Heart right ventricle (tissue), 16 donors: ENCODE results near the gene CYRIA. TPM values are rescaled to one million over a fixed set of nuclear protein-coding genes. Genes with fewer than 3 reads are reported as not detected.

Source experiments
- ATAC-seq, 8 donors: fragments of 200-7000 bp; cut with Tn5 transposase; one replicate each; pipeline ENCODE4 v1.9.1; 2020; ENCODE audit warnings: mild to moderate bottlenecking in 8 of 8, moderate library complexity in 8 of 8, moderate number of reproducible peaks in 1 of 8
- DNase-seq, 2 donors: peaks; one replicate each; pipeline ENCODE4 v3.0.0-alpha.2; 2020
- H3K27ac ChIP-seq, 10 donors: fragments of 200-600 bp; sonication (generic) in 2 of 10; one replicate each; pipeline versions ENCODE4 v1.5.0 to v1.8.0; 2020 to 2022; ENCODE audit warnings: mild to moderate bottlenecking in 3 of 10
- H3K27me3 ChIP-seq, 7 donors: fragments of 200-600 bp; one replicate each; pipeline ENCODE4 v1.8.0; 2021 to 2022; ENCODE audit warnings: mild to moderate bottlenecking in 2 of 7
- H3K36me3 ChIP-seq, 9 donors: fragments of 200-600 bp; sonication (generic) in 1 of 9; one replicate each; pipeline versions ENCODE4 v1.5.0 to v1.8.0; 2020 to 2022; ENCODE audit warnings: mild to moderate bottlenecking in 2 of 9
- H3K4me1 ChIP-seq, 9 donors: fragments of 200-600 bp; sonication (generic) in 1 of 9; one replicate each; pipeline versions ENCODE4 v1.5.0 to v1.8.0; 2020 to 2022; ENCODE audit warnings: mild to moderate bottlenecking in 4 of 9
- H3K4me3 ChIP-seq, 10 donors: fragments of 200-600 bp; sonication (generic) in 2 of 10; one replicate each; pipeline versions ENCODE4 v1.5.0 to v1.8.0; 2020 to 2022; ENCODE audit warnings: mild to moderate bottlenecking in 7 of 10, moderate library complexity in 2 of 10
- H3K9me3 ChIP-seq, 11 donors: fragments of 200-600 bp in 10 of 11; sonication (generic) in 2 of 11; one replicate each; pipeline versions ENCODE4 v1.5.0 to v1.8.0; 2013 to 2022; ENCODE audit warnings: mild to moderate bottlenecking in 2 of 11, control low read depth in 1 of 11, moderate library complexity in 1 of 11
- CTCF ChIP-seq, 9 donors: fragments of 200-600 bp; sonication (generic) in 2 of 9; IDR thresholded peaks; one replicate each; pipeline versions ENCODE4 v1.5.0 to v1.8.0; 2021 to 2022; ENCODE audit warnings: antibody characterized with exemption in 9 of 9, mild to moderate bottlenecking in 5 of 9, moderate library complexity in 1 of 9
- WGBS, 2 donors: extraction: QIAGEN DNeasy Blood & Tissue Kit; methylation state at CpG; one replicate each; pipeline ENCODE4 v1.1.7; 2013; ENCODE audit warnings: inconsistent platforms in 1 of 2; 5-methylcytosine and 5-hydroxymethylcytosine counted together
- intact Hi-C, 10 donors: fragments of 100-400 bp; cut with DNase I; formaldehyde crosslinking; loops; one replicate each; pipeline versions ENCODE4 v1.11.1 to v1.14.2; 2022
- polyA plus RNA-seq, 2 donors: library from polyadenylated mRNA; stranded (reverse); fragments of 200-250 nt; gene quantifications; one replicate each; pipeline ENCODE4 v1.2.3, GENCODE V29; 2013
- total RNA-seq, 10 donors: library from RNA; stranded (reverse); fragmentation: NEBNext Ultra II Directional in 3 of 10; extraction: Animal tissue kit (Norgen Biotek cat#: 25700) in 3 of 10; gene quantifications; one replicate each; pipeline versions ENCODE4 v1.2.1 to v1.2.4, GENCODE V29; 2021 to 2023
- donor health status: Arrhythmogenic right ventricular cardiomyopathy.
- donor health status: ischemic (EF 13 %, LVEDD 7.1; RV severe dilation, severe dysfunction).
- donor health status: healthy with polysubstance abuse.
- donor health status: DM: no; HTN: yes; CAD: no.
- donor health status: DM: no; HTN: no; CAD: no.
- donor health status: ischemic (EF 25% LVEDD 6.9; RV normal size, moderate dysfunction).
- donor health status: ischemic (EF 25% LVEDD 5.7; RV mildly dilated, moderate dysfunction).
- donor health status: healthy.
- donor health status: DM: yes; HTN: yes; CAD: no.
- donor health status: Ischemic cardiomyopathy.
- donor health status: ischemic (EF 35%, LVEDD 5.7; RV mildly dilated, moderate dysfunction).
- donor health status: nonischemic (EF 11% LVEDD 7.7; RV severe dilation, severe dysfunction).
- donor health status: DM: yes; HTN: yes; CAD: no.
- donor health status: PGD.
- donor health status: ischemic (EF 29% LVEDD 5.4; RV normal size, mild dysfunction).
- donor health status: nonischemic (EF 23%, LVEDD 6.1; RV moderate dilation, normal function).

CYRIA gene
- total and polyA plus RNA-seq, 12 donors: 1.2 to 10.6 (median 3.1) TPM

- Histone ChIP-seq H3K4me3 (no peak overlapping the region), H3K4me1 (peaks cover 0 to 81% (median 32%) of the 10 kb centered on the region in 9 donors), H3K27me3 (no peaks in the 10 kb centered on the region), H3K27ac (no peak overlapping the region), H3K9me3 (no peaks in the 10 kb centered on the region), H3K36me3 (peaks cover 0 to 54% (median 5%) of the 10 kb centered on the region in 9 donors)
- DNase-seq (no peak), ATAC-seq (no peak)
- WGBS, 2 donors: 98 to 100% methylated on average over 2 of the region's 2 CpGs
- intact Hi-C loops: loop anchor here in 1 of 10 donors (5.0 kb wide), 1 partner anchor 47 kb away; the partner anchor contains the start of gene CYRIA
- no peak for TF ChIP-seq CTCF (IDR thresholded peaks at IDR 0.05)
Measured at GRCh38 chr2:16620590-16620989, 45.0 kb downstream of the CYRIA start.

GRCh38 chr2:16619576-16620245, 45.9 kb downstream of the CYRIA start:
- ATAC-seq: no peak
- intact Hi-C loops: loop anchor here in 5 of 10 donors (5.0 kb wide), 5 partner anchors 33 to 1552 kb away; partner anchors contain the start of gene CYRIA (in 1 of the 5)
- DNase-seq: no peak
- no peak overlapping the region for H3K27ac ChIP-seq
- peaks cover 0 to 76% (median 29%) of the 10 kb centered on the region in 9 donors for H3K4me1 ChIP-seq
- TF ChIP-seq CTCF (IDR thresholded peaks at IDR 0.05): no peak
- no peak overlapping the region for H3K4me3 ChIP-seq
- H3K36me3 ChIP-seq: peaks cover 0 to 56% (median 5%) of the 10 kb centered on the region in 9 donors
- no peaks in the 10 kb centered on the region for H3K9me3 ChIP-seq
- WGBS, 2 donors: 96 to 98% methylated on average over 5 of the region's 5 CpGs
- no peaks in the 10 kb centered on the region for H3K27me3 ChIP-seq

- H3K4me1 ChIP-seq: peaks cover 0 to 72% (median 35%) of the 10 kb centered on the region in 9 donors
- H3K36me3 ChIP-seq: peaks cover 0 to 61% (median 0%) of the 10 kb centered on the region in 9 donors
- DNase-seq: no peak
- ATAC-seq: peak in 5 of 8 donors; percentile 16 to 36 (median 21)
- intact Hi-C loops: loop anchor here in 4 of 10 donors (1.0 to 5.0 kb wide), 5 partner anchors 35 to 1550 kb away; no protein-coding TSS in a partner anchor
- H3K4me3 ChIP-seq: no peak overlapping the region
- no peaks in the 10 kb centered on the region for H3K9me3 ChIP-seq
- no peaks in the 10 kb centered on the region for H3K27me3 ChIP-seq
- H3K27ac ChIP-seq: peak overlapping the region in 4 of 10 donors; percentile 18 to 71 (median 39)
- 87 to 92% methylated on average over 8 of the region's 8 CpGs for WGBS, 2 donors
- TF ChIP-seq CTCF (IDR thresholded peaks at IDR 0.05): peak in 8 of 9 donors; percentile 8 to 60 (median 52)
Measured at GRCh38 chr2:16617282-16618266, 48.1 kb downstream of the CYRIA start.
